ENCODE data around the gene REXO4. TPM values are rescaled to one million over a fixed set of nuclear protein-coding genes. Genes with fewer than 3 reads are reported as not detected.

REXO4 gene
- total and polyA plus RNA-seq, 2 of the 8 experiments (the other 6 are each of a cell fraction or from before 2014, with no cell fraction given): 19.1 to 38.3 TPM

- no peak for TF ChIP-seq GABPA (IDR thresholded peaks at IDR 0.05; ENCODE audit: borderline replicate concordance, insufficient read depth, low read length)
- TF ChIP-seq BCL11A (IDR thresholded peaks at IDR 0.05; ENCODE audit: low read depth in 2 of 2, low read length in 2 of 2): no peak
- TF ChIP-seq HDAC6 (IDR thresholded peaks at IDR 0.05; ENCODE audit: low read depth, low read length): no peak
- no peak for TF ChIP-seq TEAD4 (IDR thresholded peaks at IDR 0.05; ENCODE audit: low read depth, low read length)
These were observed 42.6 kb downstream of the REXO4 start (continued) for GRCh38 chr9:133375116-133375723.

Data from H1 (cell line).